MCF 10A (cell line): Measurements from ENCODE around the gene RIMS1. TPM values are rescaled to one million over a fixed set of nuclear protein-coding genes. Genes with fewer than 3 reads are reported as not detected.
A peak's percentile ranks its signal among the peaks of the same experiment; 100 is the strongest.

Experiments used
- BruUV-seq: library from RNA; stranded (reverse); fragments of 400-500 nt; replicated peaks from 2 replicates; lab custom pipeline; 2021; lab: Mats Ljungman, UMichigan
- CTCF ChIA-PET: fragments of 300-600 bp; sonication (Branson Sonifier 250); formaldehyde crosslinking; extraction: SDS; loops from one replicate; lab custom pipeline; 2021; ENCODE audit warnings: antibody characterized with exemption, inconsistent platforms; lab: Yijun Ruan, JAX
- POLR2A ChIA-PET: fragments of 300-600, 350-650 bp; sonication (Branson Sonifier 250); formaldehyde crosslinking; extraction: SDS; loops from one replicate; lab custom pipeline; 2020; ENCODE audit warnings: antibody characterized with exemption, inconsistent platforms; lab: Yijun Ruan, JAX
- DNase-seq: peaks from one replicate; pipeline ENCODE4 v3.0.0-alpha.2; 2018; ENCODE audit not compliant: unreplicated experiment
- H3K27ac Mint-ChIP-seq: one replicate; pipeline ENCODE4 v1.8.0; 2022; ENCODE audit warnings: mild to moderate bottlenecking, low read depth, mixed read lengths; ENCODE audit not compliant: unreplicated experiment
- H3K27me3 Mint-ChIP-seq: one replicate; pipeline ENCODE4 v1.8.0; 2022; ENCODE audit warnings: mixed read lengths; ENCODE audit not compliant: insufficient read depth, unreplicated experiment
- H3K36me3 Mint-ChIP-seq: one replicate; pipeline ENCODE4 v1.8.0; 2022; ENCODE audit warnings: mild to moderate bottlenecking, moderate library complexity, mixed read lengths; ENCODE audit not compliant: insufficient read depth, unreplicated experiment
- H3K4me1 Mint-ChIP-seq: one replicate; pipeline ENCODE4 v1.8.0; 2022; ENCODE audit warnings: mixed read lengths; ENCODE audit not compliant: insufficient read depth, unreplicated experiment
- H3K4me3 Mint-ChIP-seq: one replicate; pipeline ENCODE4 v1.8.0; 2022; ENCODE audit warnings: mild to moderate bottlenecking, moderate library complexity, mixed read lengths; ENCODE audit not compliant: unreplicated experiment
- H3K9me3 Mint-ChIP-seq: one replicate; pipeline ENCODE4 v1.8.0; 2022; ENCODE audit warnings: mixed read lengths; ENCODE audit not compliant: unreplicated experiment
- intact Hi-C: fragments of 100-400 bp; cut with micrococcal nuclease; formaldehyde crosslinking; loops from 2 replicates; pipeline ENCODE4 v1.14.1; 2022
- total RNA-seq: library from RNA; stranded (reverse); gene quantifications from 2 replicates; pipeline ENCODE4 v1.2.3, GENCODE V29; 2022
- TF ChIP-seq, protein P1 (sequence below): fragments of 200-600 bp; IDR thresholded peaks from one replicate; pipeline ENCODE4 v1.8.0; 2022; ENCODE audit warnings: antibody characterized with exemption, mild to moderate bottlenecking; ENCODE audit not compliant: unreplicated experiment

RIMS1 gene
- total RNA-seq, 1 experiment from 2014 or later, result not detected

DNA sequence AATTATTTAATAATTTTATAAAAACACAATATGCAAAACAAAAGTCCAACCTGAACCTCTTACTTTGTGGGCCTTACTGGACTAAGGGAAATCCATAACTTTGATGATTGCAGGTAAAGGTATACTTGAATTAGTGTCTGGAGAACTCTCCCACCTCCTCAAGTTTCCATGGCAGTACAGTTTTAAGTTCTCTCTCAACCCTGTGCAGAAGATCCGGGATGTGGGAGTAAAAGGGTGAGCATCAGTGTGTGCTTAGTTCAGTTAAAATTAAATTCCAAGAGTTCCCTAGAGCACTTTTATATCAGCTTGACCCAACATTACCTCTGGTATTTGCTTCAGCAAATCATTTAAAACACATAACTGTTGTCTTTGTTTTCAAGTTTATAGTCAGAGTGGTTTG is 47.5 kb downstream of the RIMS1 start:
- POLR2A ChIA-PET, result no interaction called here
- peaks cover 54% of the 10 kb centered on the region for H3K27me3 Mint-ChIP-seq
- intact Hi-C loops, result no loop called here
- H3K27ac Mint-ChIP-seq, result no peak overlapping the region
- DNase-seq, result no peak
- H3K9me3 Mint-ChIP-seq, result no peaks in the 10 kb centered on the region
- CTCF ChIA-PET, result no interaction called here
- BruUV-seq, result no TSS peak
- TF ChIP-seq, protein P1, sequence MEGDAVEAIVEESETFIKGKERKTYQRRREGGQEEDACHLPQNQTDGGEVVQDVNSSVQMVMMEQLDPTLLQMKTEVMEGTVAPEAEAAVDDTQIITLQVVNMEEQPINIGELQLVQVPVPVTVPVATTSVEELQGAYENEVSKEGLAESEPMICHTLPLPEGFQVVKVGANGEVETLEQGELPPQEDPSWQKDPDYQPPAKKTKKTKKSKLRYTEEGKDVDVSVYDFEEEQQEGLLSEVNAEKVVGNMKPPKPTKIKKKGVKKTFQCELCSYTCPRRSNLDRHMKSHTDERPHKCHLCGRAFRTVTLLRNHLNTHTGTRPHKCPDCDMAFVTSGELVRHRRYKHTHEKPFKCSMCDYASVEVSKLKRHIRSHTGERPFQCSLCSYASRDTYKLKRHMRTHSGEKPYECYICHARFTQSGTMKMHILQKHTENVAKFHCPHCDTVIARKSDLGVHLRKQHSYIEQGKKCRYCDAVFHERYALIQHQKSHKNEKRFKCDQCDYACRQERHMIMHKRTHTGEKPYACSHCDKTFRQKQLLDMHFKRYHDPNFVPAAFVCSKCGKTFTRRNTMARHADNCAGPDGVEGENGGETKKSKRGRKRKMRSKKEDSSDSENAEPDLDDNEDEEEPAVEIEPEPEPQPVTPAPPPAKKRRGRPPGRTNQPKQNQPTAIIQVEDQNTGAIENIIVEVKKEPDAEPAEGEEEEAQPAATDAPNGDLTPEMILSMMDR, result no peak
- H3K36me3 Mint-ChIP-seq, result peaks cover 4% of the 10 kb centered on the region
- no peaks in the 10 kb centered on the region for H3K4me1 Mint-ChIP-seq
- no peak overlapping the region for H3K4me3 Mint-ChIP-seq

DNA sequence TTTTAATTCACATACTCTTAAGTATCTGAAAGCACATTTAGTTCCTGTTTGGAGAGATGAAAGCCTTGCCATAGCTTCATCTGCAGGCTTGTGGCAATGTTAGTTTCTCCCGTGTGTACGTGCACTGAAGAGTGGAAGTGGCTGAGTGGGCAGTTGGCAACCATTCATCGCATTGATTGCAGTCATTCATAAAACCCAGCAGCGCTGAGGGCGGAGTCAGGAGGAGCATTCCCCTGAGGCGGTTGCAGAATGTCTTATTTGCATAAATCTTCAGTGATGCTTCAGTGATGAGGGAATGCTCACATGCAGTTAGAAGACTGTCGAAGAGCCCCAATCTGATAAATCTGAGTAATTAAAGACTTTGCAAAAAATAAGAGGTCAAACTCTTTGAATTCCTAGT is 79.1 kb downstream of the RIMS1 start:
- intact Hi-C loops, result no loop called here
- no peak overlapping the region for H3K4me3 Mint-ChIP-seq
- BruUV-seq, result no TSS peak

DNA sequence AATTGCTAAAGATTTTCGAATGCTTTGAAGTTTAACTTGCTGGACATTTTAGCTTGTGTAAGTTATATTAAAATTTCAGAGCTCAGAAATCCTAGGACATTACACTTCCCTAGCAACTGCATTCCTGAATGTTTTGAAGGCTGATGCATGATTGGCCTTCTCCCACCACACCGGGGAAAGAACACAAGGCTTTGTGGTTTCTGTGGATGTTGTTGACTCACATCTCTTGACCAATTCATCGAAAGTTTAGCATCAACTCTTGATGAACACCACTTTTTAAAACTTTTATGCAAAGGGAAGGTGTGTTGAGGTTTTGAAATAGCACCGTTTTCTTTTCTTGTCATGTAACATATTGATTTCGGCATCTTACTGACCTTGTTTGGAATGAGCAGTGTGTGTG is 81.1 kb downstream of the RIMS1 start:
- ChIA-PET CTCF (interaction anchor here (0.6 kb wide), 1 partner anchor 58 kb away, joined by 5 read pairs; no protein-coding TSS in a partner anchor), POLR2A (no interaction called here)
- Mint-ChIP-seq H3K4me1 (no peaks in the 10 kb centered on the region), H3K9me3 (no peaks in the 10 kb centered on the region), H3K27ac (no peak overlapping the region), H3K4me3 (no peak overlapping the region), H3K36me3 (peaks cover 6% of the 10 kb centered on the region), H3K27me3 (peaks cover 71% of the 10 kb centered on the region)
- BruUV-seq, result no TSS peak
- peak; percentile 14 for DNase-seq
- TF ChIP-seq, protein P1, result no peak
- intact Hi-C loops, result no loop called here

More for the DNA sequence above, 79.1 kb downstream of the RIMS1 start:
- no peaks in the 10 kb centered on the region for H3K4me1 Mint-ChIP-seq
- CTCF ChIA-PET, result no interaction called here
- DNase-seq, result no peak
- TF ChIP-seq, protein P1, result no peak
- H3K9me3 Mint-ChIP-seq, result no peaks in the 10 kb centered on the region
- POLR2A ChIA-PET, result interaction anchor here (0.8 kb wide), 1 partner anchor 118 kb away, joined by 3 read pairs; no protein-coding TSS in a partner anchor
- H3K27ac Mint-ChIP-seq, result no peak overlapping the region
- H3K27me3 Mint-ChIP-seq, result peaks cover 68% of the 10 kb centered on the region
- H3K36me3 Mint-ChIP-seq, result peaks cover 6% of the 10 kb centered on the region

DNA sequence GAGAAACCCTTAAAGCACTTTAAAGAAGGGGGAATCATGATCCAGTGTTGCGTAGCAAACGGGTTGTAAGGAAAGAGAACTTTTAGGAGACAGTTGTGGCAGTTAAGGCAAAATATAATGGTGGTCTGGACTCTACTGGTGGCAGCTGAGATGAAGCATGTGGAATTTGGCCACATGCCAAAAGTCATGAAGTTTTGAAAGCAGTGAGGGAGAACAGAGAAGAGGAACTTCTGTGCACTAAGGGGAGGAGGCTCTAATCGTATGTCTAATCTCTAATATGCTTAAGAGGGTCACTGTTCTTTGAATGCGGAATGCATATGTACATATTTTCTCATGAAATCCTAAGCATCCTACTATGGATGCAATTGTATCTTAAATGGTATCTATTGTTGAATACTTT is 91.5 kb downstream of the RIMS1 start:
- intact Hi-C loops, result no loop called here
- peak; percentile 3 for DNase-seq
- no peak overlapping the region for H3K27ac Mint-ChIP-seq
- H3K9me3 Mint-ChIP-seq, result no peaks in the 10 kb centered on the region
- no peaks in the 10 kb centered on the region for H3K36me3 Mint-ChIP-seq
- TF ChIP-seq, protein P1, result no peak
- BruUV-seq, result no TSS peak
- H3K4me3 Mint-ChIP-seq, result no peak overlapping the region
- ChIA-PET POLR2A (no interaction called here), CTCF (no interaction called here)
- H3K4me1 Mint-ChIP-seq, result peaks cover 5% of the 10 kb centered on the region
- peaks cover 35% of the 10 kb centered on the region for H3K27me3 Mint-ChIP-seq
